Cardiac muscle cell (in vitro differentiated cells and primary cell): ENCODE results near the gene AUNIP. TPM values are rescaled to one million over a fixed set of nuclear protein-coding genes. Genes with fewer than 3 reads are reported as not detected.
A peak's percentile ranks its signal among the peaks of the same experiment; 100 is the strongest.

ENCODE experiments used
- DNase-seq, 2 donors: peaks; one replicate each; pipeline versions ENCODE4 v3.0.0 to v3.0.0-alpha.2; 2010 to 2017; ENCODE audit warnings: low read depth in 1 of 2, low spot score in 1 of 2
- H3K27ac ChIP-seq: fragments of 200-600 bp; sonication (generic); 2 replicates; pipeline ENCODE4 v1.5.1; 2016
- H3K27me3 ChIP-seq: fragments of 200-600 bp; sonication (generic); 2 replicates; pipeline ENCODE4 v1.6.0; 2016; ENCODE audit warnings: control low read depth
- H3K36me3 ChIP-seq: fragments of 200-600 bp; sonication (generic); 2 replicates; pipeline ENCODE4 v1.5.1; 2016; ENCODE audit warnings: control low read depth
- H3K4me1 ChIP-seq: fragments of 200-600 bp; sonication (generic); 2 replicates; pipeline ENCODE4 v1.8.1; 2017; ENCODE audit warnings: low read depth, mild to moderate bottlenecking, mixed run types
- H3K4me3 ChIP-seq: fragments of 200-600 bp; sonication (generic); 2 replicates; pipeline ENCODE4 v1.5.1; 2016; ENCODE audit warnings: mild to moderate bottlenecking
- H3K9me3 ChIP-seq: fragments of 200-600 bp; sonication (generic); 2 replicates; pipeline ENCODE4 v1.5.1; 2017; ENCODE audit warnings: low read depth, mild to moderate bottlenecking, control low read depth
- polyA plus RNA-seq: library from polyadenylated mRNA; unstranded; fragments of >200 nt; fragmentation: Nextera tagmentation; extraction: Ambion mirVana; gene quantifications from 2 replicates; pipeline ENCODE4 v1.2.1, GENCODE V29; 2016
- total RNA-seq: library from RNA; depleted of rRNA; stranded (reverse); fragments of >200 nt; gene quantifications from 2 replicates; pipeline ENCODE4 v1.2.3, GENCODE V29; 2016
- TF ChIP-seq, protein P1 (sequence below): IDR thresholded peaks from 2 replicates; pipeline ENCODE4 v1.5.1; 2012; ENCODE audit warnings: low read depth, mild to moderate bottlenecking, low read length

AUNIP gene
- total and polyA plus RNA-seq, 2 experiments from 2014 or later, result 4.4 to 4.9 TPM

- Histone ChIP-seq H3K27me3 (no peaks in the 10 kb centered on the region), H3K27ac (no peak overlapping the region), H3K4me1 (peaks cover 6% of the 10 kb centered on the region), H3K9me3 (no peaks in the 10 kb centered on the region), H3K36me3 (peaks cover 14% of the 10 kb centered on the region), H3K4me3 (no peak overlapping the region)
- no peak for DNase-seq
- TF ChIP-seq, protein P1, sequence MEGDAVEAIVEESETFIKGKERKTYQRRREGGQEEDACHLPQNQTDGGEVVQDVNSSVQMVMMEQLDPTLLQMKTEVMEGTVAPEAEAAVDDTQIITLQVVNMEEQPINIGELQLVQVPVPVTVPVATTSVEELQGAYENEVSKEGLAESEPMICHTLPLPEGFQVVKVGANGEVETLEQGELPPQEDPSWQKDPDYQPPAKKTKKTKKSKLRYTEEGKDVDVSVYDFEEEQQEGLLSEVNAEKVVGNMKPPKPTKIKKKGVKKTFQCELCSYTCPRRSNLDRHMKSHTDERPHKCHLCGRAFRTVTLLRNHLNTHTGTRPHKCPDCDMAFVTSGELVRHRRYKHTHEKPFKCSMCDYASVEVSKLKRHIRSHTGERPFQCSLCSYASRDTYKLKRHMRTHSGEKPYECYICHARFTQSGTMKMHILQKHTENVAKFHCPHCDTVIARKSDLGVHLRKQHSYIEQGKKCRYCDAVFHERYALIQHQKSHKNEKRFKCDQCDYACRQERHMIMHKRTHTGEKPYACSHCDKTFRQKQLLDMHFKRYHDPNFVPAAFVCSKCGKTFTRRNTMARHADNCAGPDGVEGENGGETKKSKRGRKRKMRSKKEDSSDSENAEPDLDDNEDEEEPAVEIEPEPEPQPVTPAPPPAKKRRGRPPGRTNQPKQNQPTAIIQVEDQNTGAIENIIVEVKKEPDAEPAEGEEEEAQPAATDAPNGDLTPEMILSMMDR, result no peak
These were observed 51.5 kb downstream of the AUNIP start for GRCh38 chr1:25807480-25808390.

- TF ChIP-seq, protein P1, result no peak
- Histone ChIP-seq H3K9me3 (no peaks in the 10 kb centered on the region), H3K4me3 (no peak overlapping the region), H3K4me1 (peaks cover 8% of the 10 kb centered on the region), H3K27me3 (no peaks in the 10 kb centered on the region), H3K36me3 (peaks cover 8% of the 10 kb centered on the region), H3K27ac (no peak overlapping the region)
- peak in 1 of 2 donors; percentile 68 for DNase-seq
These were observed 52.8 kb downstream of the AUNIP start for GRCh38 chr1:25806418-25806817.

- Histone ChIP-seq H3K9me3 (no peaks in the 10 kb centered on the region), H3K4me1 (peaks cover 8% of the 10 kb centered on the region), H3K27ac (no peak overlapping the region), H3K36me3 (peaks cover 7% of the 10 kb centered on the region), H3K27me3 (no peaks in the 10 kb centered on the region), H3K4me3 (no peak overlapping the region)
- peak in 1 of 2 donors; percentile 78 for DNase-seq
- TF ChIP-seq, protein P1, result no peak
These were observed 53.4 kb downstream of the AUNIP start for GRCh38 chr1:25805863-25806225.

DNA sequence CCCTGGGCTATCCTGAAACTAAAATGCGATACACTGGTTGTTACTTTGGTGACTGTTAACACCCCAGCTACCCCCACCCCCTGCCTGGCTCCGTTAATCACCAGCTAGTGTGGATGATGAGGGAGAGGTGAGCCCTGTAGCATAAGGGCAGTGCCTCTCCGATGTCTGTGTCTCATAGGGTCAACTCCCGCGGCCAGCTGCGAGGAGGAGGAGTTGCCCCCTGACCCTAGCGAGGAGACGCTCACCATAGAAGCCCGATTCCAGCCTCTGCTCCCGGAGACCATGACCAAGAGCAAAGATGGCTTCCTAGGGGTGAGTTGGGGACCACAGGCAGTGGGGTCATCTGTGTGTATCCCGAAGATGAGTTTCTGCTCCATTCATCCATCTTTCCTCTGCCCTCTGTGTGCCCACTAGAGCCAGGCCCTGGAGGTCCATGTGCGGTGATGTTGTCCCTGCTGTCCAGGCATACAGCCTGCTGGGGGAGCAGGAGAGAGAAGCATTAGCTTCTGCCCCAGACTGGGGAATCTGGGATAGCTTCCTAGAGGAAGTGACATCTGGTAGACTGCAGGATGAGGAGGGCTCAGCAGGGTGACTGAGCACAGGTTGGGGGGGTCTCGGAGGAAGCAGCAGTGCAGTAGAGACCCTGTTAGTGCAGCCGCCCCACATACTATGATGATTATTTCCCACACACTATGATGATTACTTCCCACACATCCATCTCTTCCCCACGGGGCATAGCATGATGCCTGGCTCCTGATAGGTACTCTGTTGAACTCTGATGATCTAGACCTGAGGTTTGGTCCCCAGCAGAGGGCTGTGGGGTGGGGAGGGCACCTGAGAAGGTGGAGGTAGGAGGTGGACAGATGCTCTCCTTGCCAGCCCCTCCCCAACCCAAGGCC lies 54.0 kb downstream of the AUNIP start:
- no peaks in the 10 kb centered on the region for H3K27me3 ChIP-seq
- peaks cover 7% of the 10 kb centered on the region for H3K36me3 ChIP-seq
- no peaks in the 10 kb centered on the region for H3K9me3 ChIP-seq
- TF ChIP-seq, protein P1, result no peak
- no peak overlapping the region for H3K4me3 ChIP-seq
- H3K4me1 ChIP-seq, result peaks cover 8% of the 10 kb centered on the region
- DNase-seq, result no peak
- H3K27ac ChIP-seq, result no peak overlapping the region

GRCh38 chr1:25804244-25804963 lies 54.9 kb downstream of the AUNIP start:
- DNase-seq, result peak in 1 of 2 donors; percentile 28
- Histone ChIP-seq H3K4me3 (no peak overlapping the region), H3K27ac (no peak overlapping the region), H3K4me1 (peaks cover 12% of the 10 kb centered on the region), H3K9me3 (no peaks in the 10 kb centered on the region), H3K36me3 (peaks cover 7% of the 10 kb centered on the region), H3K27me3 (no peaks in the 10 kb centered on the region)
- TF ChIP-seq, protein P1, result no peak
